Thoracic aorta (tissue), 2 donors: ENCODE data around the gene KIF7. TPM values are rescaled to one million over a fixed set of nuclear protein-coding genes. Genes with fewer than 3 reads are reported as not detected.

Source experiments
- ATAC-seq: fragments of 150-250 bp; one replicate; pipeline ENCODE4 v1.8.0; 2017; ENCODE audit warnings: low read depth; ENCODE audit not compliant: insufficient number of reproducible peaks, low FRiP score
- DNase-seq: peaks from one replicate; pipeline ENCODE4 v3.0.0-alpha.2; 2020; ENCODE audit warnings: low spot score
- H3K27ac ChIP-seq, 2 donors: fragments of 200-600 bp; sonication (generic); 1 replicate in 1 of 2; 2 replicates in 1 of 2; pipeline ENCODE4 v1.5.1; 2016; ENCODE audit warnings: mild to moderate bottlenecking in 2 of 2, moderate library complexity in 2 of 2
- H3K27me3 ChIP-seq: fragments of 200-600 bp; sonication (generic); replicated peaks from 2 replicates; pipeline ENCODE4 v1.6.0; 2016; ENCODE audit warnings: mild to moderate bottlenecking; ENCODE audit not compliant: insufficient read depth
- H3K36me3 ChIP-seq: fragments of 200-600 bp; sonication (generic); one replicate; pipeline ENCODE4 v1.5.1; 2016
- H3K4me1 ChIP-seq, 2 donors: fragments of 200-600 bp; sonication (generic); 1 replicate in 1 of 2; 2 replicates in 1 of 2; pipeline versions ENCODE4 v1.5.1 to v1.6.0; 2016; ENCODE audit warnings: low read depth in 2 of 2, mild to moderate bottlenecking in 1 of 2; ENCODE audit not compliant: control insufficient read depth in 1 of 2
- H3K4me3 ChIP-seq: fragments of 200-600 bp; sonication (generic); 2 replicates; pipeline ENCODE4 v1.5.1; 2016; ENCODE audit warnings: mild to moderate bottlenecking
- H3K9me3 ChIP-seq: fragments of 200-600 bp; sonication (generic); 2 replicates; pipeline ENCODE4 v1.5.1; 2016
- total RNA-seq, 2 donors: library from RNA; depleted of rRNA; stranded (reverse); fragments of >200 nt; gene quantifications; one replicate each; pipeline versions ENCODE4 v1.1.0 to v1.2.3, GENCODE V29; 2016
- TF ChIP-seq, protein P1 (sequence below): fragments of 200-600 bp; sonication (generic); IDR thresholded peaks from one replicate; pipeline ENCODE4 v1.5.1; 2019; ENCODE audit warnings: antibody characterized with exemption

Gene KIF7
- total RNA-seq, 2 donors from 2014 or later, result 26.4 to 28.4 TPM

DNA sequence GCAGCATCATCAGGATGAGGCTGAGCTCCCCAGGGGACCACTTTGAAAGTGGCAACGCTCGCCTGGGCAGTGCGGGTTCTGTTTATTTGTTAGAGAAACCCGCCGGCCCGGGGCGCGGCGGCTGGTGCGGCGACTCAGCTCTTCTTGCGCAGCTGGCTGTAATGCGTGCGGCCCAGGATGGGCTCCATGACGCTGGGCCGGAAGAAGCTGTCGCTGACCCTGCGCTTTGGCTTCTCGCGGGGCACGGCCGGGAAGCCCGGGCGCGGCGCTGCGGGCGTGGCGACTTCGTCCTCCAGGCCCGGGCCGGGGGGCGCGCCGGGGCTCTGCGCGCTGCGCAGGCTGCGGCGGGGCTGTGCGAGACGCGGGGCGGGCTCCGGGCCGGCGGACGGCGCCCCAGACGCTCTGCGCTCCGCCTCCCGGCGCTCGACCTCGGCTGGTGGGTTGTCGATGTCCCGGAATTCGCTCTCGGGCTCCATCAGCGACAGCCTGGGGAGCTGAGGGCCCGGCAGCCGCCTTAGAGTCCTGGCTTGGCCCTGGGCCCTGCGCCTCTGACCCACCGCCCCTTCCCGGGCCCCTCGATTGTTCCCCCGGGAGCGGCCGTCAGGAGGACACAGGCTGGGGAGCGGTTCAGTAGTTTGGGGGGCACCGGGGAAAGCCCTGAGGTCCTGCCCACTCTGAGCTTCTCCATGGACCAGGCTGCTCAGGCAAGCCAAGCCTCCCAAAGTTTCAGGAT is 10.3 kb upstream of the KIF7 start:
- TF ChIP-seq, protein P1, sequence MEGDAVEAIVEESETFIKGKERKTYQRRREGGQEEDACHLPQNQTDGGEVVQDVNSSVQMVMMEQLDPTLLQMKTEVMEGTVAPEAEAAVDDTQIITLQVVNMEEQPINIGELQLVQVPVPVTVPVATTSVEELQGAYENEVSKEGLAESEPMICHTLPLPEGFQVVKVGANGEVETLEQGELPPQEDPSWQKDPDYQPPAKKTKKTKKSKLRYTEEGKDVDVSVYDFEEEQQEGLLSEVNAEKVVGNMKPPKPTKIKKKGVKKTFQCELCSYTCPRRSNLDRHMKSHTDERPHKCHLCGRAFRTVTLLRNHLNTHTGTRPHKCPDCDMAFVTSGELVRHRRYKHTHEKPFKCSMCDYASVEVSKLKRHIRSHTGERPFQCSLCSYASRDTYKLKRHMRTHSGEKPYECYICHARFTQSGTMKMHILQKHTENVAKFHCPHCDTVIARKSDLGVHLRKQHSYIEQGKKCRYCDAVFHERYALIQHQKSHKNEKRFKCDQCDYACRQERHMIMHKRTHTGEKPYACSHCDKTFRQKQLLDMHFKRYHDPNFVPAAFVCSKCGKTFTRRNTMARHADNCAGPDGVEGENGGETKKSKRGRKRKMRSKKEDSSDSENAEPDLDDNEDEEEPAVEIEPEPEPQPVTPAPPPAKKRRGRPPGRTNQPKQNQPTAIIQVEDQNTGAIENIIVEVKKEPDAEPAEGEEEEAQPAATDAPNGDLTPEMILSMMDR, result no peak
- DNase-seq, result no peak
- Histone ChIP-seq H3K9me3 (no peaks in the 10 kb centered on the region), H3K36me3 (no peaks in the 10 kb centered on the region), H3K4me1 (peaks cover 13 to 41% of the 10 kb centered on the region in 2 donors), H3K4me3 (peak overlapping the region; percentile 65), H3K27ac (peak overlapping the region; percentile 96), H3K27me3 (no peaks in the 10 kb centered on the region)
- ATAC-seq, result no peak

DNA sequence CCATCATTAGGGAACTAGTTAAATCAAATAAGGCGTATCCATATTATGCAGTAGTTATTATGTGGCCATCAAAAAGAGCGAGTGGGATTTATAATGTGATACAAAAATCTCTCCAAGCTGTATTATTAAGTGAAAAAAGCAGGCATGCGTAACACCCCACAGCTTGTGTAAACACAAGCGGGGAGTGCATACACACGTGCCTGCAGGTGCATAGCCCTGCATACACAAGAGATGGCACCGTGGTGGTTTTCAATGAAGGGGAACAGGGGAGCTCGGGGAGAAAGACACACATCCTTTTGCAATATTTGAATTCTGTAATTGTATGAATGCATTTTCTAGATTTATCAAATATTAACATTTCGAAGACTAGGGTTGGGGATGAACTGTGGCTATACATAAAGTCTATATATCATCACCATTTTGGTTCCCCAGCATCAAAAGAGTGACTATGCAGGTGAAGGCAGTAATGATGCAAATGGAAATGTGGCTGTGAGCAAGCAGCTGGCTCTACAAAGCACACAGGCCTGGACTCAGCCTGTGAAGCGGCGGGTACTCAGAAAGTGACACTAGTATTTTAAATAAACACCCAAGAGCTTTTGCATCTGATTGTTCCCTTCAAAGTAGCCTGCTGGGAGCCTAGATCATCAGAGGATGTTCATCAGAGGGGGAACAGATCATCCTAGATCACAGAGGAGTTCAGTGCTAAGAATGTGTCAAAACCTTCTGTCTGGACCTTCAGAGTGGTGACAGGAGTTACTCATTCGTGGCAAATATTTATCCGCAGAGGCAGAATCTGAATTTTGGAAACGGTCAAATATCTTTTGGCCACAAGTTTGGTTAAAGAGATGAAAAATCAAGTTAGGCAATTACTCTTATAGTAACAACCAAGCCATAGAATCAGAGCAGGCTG is 9.4 kb upstream of the KIF7 start:
- H3K27me3 ChIP-seq, result no peaks in the 10 kb centered on the region
- ATAC-seq (no peak), DNase-seq (no peak)
- H3K4me1 ChIP-seq, result peaks cover 13 to 41% of the 10 kb centered on the region in 2 donors
- no peaks in the 10 kb centered on the region for H3K36me3 ChIP-seq
- H3K27ac ChIP-seq, result peak overlapping the region; percentile 96
- H3K4me3 ChIP-seq, result peak overlapping the region; percentile 65
- TF ChIP-seq, protein P1, result no peak
- H3K9me3 ChIP-seq, result no peaks in the 10 kb centered on the region

DNA sequence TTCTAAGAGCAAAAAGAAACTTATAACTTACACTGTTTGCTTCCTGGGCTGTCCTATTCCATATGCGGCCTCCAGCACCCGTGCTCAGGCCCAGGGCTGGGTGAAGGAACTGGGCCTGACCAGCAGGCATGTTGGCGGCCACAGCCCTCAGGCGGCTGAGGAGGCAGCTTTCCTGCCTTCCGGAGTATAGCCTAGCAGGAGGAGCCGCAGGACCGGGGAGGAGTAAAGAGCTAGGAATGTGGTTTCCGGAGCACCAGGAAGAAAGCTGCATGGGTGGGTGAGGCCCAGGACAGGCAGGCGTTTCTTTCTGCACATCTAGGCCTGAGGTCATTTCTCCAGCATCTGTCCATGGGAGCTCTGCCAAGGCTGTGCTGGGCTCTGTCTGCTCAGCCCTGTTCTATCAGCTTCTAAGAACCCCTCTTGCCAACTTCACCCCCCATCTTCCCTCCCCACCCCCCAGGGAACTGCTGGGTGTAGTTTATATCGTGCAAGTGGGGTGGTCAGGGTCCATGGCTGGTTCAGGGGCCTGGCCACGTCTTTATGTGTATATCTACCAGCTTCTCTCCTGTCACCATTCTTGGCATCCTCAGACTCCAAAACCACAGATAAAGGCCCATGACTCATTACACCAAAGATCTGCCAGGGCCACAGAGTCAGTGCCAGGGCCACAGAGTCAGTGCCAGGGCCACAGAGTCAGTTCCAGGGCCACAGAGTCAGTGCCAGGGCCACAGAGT is 7.8 kb upstream of the KIF7 start:
- DNase-seq (peak; percentile 51), ATAC-seq (peak; percentile 36)
- TF ChIP-seq, protein P1, result peak; percentile 26
- H3K9me3 ChIP-seq, result no peaks in the 10 kb centered on the region
- peak overlapping the region; percentile 89 to 91 for H3K27ac ChIP-seq
- H3K27me3 ChIP-seq, result no peaks in the 10 kb centered on the region
- H3K4me1 ChIP-seq, result peaks cover 13 to 41% of the 10 kb centered on the region in 2 donors
- no peaks in the 10 kb centered on the region for H3K36me3 ChIP-seq
- peak overlapping the region; percentile 44 for H3K4me3 ChIP-seq

DNA sequence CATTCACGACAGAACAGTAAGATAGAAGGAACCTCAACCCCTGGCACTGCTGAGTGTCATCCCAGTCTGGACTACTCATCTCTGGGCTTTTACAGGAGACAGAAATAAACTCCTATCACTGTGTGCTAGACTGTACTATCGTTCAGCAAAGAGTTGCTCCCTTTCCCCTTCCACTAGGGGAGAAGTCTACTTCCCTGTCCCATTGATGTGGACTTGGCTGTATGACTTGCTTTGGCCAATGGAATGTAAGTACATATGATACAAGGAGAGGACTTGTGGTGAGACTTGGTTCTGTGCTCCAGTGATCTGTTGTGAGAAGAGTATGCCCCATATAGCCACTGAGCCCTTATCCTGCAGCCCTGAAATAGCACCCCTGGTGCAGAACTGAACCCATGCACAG is 5.3 kb upstream of the KIF7 start:
- DNase-seq, result no peak
- no peaks in the 10 kb centered on the region for H3K27me3 ChIP-seq
- TF ChIP-seq, protein P1, result no peak
- no peak overlapping the region for H3K27ac ChIP-seq
- H3K4me1 ChIP-seq, result peaks cover 13 to 33% of the 10 kb centered on the region in 2 donors
- no peak overlapping the region for H3K4me3 ChIP-seq
- H3K9me3 ChIP-seq, result no peaks in the 10 kb centered on the region
- ATAC-seq, result no peak
- no peaks in the 10 kb centered on the region for H3K36me3 ChIP-seq
